Colonic mucosa (tissue), 4 donors: ENCODE data around the gene HBG2. TPM values are rescaled to one million over a fixed set of nuclear protein-coding genes. Genes with fewer than 3 reads are reported as not detected.
"Not testable (repeated sequence)": the region's sequence is repeated elsewhere in the genome, so short reads cannot be mapped to it uniquely, and the experiment has no call there.

Source experiments
- DNase-seq: peaks from one replicate; pipeline ENCODE4 v3.0.0-alpha.2; 2020
- H3K27ac ChIP-seq: fragments of 200-600 bp; one replicate; pipeline ENCODE4 v1.8.0; 2021
- H3K27me3 ChIP-seq: fragments of 200-600 bp; one replicate; pipeline ENCODE4 v1.8.0; 2021
- H3K36me3 ChIP-seq: fragments of 200-600 bp; one replicate; pipeline ENCODE4 v1.8.0; 2021
- H3K4me1 ChIP-seq: fragments of 200-600 bp; one replicate; pipeline ENCODE4 v1.8.0; 2021; ENCODE audit warnings: mild to moderate bottlenecking
- H3K4me3 ChIP-seq: fragments of 200-600 bp; one replicate; pipeline ENCODE4 v1.8.0; 2021
- H3K9ac ChIP-seq, 2 donors: one replicate each; pipeline ENCODE4 v1.7.0; 2013; ENCODE audit warnings: control low read depth in 2 of 2, low read depth in 2 of 2, low read length in 2 of 2
- H3K9me3 ChIP-seq: fragments of 200-600 bp; one replicate; pipeline ENCODE4 v1.8.0; 2021
- intact Hi-C: fragments of 100-400 bp; cut with DNase I; formaldehyde crosslinking; loops from one replicate; pipeline ENCODE4 v1.14.1; 2022
- total RNA-seq, 2 donors: library from RNA; stranded (reverse); fragmentation: NEBNext Ultra II Directional in 1 of 2; extraction: Animal tissue kit (Norgen Biotek cat#: 25700) in 1 of 2; gene quantifications; one replicate each; pipeline ENCODE4 v1.2.1, GENCODE V29; 2021
- TF ChIP-seq, protein P1 (sequence below): fragments of 200-600 bp; IDR thresholded peaks from one replicate; pipeline ENCODE4 v1.8.0; 2022; ENCODE audit warnings: antibody characterized with exemption, mild to moderate bottlenecking
- donor health status: healthy.
- donor health status: DM: no; HTN: no; CAD: no.
- donor health status: DM: no; HTN: no; CAD: no.

Gene HBG2
- total RNA-seq, 2 donors from 2014 or later, result 14.9 TPM; not detected in 1

DNA sequence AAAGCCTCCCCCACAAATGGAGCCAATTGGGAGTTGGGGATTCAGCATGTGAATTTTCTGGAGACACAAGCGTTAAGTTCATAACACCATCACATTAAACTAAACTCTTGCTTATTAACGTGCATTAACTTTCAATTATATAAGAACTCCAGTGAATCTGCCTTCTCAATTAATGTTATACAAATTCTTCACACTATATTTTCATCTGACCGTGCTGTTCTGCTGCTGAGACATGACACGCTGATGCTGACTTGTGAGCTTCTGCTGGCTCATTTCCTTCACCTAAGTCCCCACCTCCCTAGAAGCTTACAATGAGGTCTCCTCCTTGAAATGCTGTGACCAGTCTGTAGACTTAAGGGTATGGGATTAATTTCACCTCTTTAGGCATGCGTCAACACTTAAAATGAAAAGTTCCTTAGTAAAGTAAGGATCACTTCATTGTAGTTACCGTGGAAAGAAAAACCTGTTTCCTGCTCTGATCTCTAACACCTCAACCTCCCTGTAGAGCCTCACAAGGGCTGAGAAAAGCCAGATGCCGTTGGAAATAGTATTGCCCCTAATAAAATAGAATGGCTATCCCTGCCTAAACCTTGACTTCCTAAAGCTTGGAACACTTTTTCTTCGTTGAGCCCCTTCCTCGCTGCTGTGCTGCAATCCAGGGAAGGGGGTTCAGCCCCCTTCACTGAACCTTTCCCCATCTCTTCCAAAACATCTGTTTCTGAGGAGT is 2.2 kb downstream of the HBG2 start:
- intact Hi-C loops, result no loop called here
- H3K9me3 ChIP-seq, result no peaks in the 10 kb centered on the region
- no peak overlapping the region for H3K9ac ChIP-seq
- no peak for DNase-seq
- H3K4me3 ChIP-seq, result no peak overlapping the region
- no peaks in the 10 kb centered on the region for H3K36me3 ChIP-seq
- TF ChIP-seq, protein P1, sequence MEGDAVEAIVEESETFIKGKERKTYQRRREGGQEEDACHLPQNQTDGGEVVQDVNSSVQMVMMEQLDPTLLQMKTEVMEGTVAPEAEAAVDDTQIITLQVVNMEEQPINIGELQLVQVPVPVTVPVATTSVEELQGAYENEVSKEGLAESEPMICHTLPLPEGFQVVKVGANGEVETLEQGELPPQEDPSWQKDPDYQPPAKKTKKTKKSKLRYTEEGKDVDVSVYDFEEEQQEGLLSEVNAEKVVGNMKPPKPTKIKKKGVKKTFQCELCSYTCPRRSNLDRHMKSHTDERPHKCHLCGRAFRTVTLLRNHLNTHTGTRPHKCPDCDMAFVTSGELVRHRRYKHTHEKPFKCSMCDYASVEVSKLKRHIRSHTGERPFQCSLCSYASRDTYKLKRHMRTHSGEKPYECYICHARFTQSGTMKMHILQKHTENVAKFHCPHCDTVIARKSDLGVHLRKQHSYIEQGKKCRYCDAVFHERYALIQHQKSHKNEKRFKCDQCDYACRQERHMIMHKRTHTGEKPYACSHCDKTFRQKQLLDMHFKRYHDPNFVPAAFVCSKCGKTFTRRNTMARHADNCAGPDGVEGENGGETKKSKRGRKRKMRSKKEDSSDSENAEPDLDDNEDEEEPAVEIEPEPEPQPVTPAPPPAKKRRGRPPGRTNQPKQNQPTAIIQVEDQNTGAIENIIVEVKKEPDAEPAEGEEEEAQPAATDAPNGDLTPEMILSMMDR, result no peak
- no peaks in the 10 kb centered on the region for H3K4me1 ChIP-seq
- no peaks in the 10 kb centered on the region for H3K27me3 ChIP-seq
- no peak overlapping the region for H3K27ac ChIP-seq

DNA sequence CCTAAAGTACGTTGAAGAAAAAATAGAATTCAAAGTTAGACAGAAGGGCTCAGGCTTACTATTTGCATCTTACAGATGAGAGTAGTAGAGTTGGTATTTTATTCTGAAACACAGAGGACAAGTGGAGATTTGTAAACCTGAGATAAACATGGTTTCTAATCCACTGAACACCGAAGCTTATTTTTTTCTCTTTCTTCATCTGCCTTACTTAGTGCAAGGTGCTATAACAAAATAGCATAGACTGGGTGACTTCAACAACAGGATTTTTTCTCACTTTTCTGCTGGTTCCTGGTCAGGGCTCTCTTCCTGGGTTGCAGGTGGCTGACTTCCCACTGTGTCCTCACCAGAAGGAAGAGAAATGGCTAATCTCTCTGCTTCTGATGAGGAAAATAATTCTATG is 2.8 kb downstream of the HBG2 start:
- H3K9me3 ChIP-seq, result no peaks in the 10 kb centered on the region
- H3K9ac ChIP-seq, result no peak overlapping the region
- no peak for DNase-seq
- intact Hi-C loops, result no loop called here
- H3K27me3 ChIP-seq, result no peaks in the 10 kb centered on the region
- H3K4me1 ChIP-seq, result no peaks in the 10 kb centered on the region
- H3K36me3 ChIP-seq, result no peaks in the 10 kb centered on the region
- H3K4me3 ChIP-seq, result no peak overlapping the region
- TF ChIP-seq, protein P1, result no peak
- no peak overlapping the region for H3K27ac ChIP-seq

DNA sequence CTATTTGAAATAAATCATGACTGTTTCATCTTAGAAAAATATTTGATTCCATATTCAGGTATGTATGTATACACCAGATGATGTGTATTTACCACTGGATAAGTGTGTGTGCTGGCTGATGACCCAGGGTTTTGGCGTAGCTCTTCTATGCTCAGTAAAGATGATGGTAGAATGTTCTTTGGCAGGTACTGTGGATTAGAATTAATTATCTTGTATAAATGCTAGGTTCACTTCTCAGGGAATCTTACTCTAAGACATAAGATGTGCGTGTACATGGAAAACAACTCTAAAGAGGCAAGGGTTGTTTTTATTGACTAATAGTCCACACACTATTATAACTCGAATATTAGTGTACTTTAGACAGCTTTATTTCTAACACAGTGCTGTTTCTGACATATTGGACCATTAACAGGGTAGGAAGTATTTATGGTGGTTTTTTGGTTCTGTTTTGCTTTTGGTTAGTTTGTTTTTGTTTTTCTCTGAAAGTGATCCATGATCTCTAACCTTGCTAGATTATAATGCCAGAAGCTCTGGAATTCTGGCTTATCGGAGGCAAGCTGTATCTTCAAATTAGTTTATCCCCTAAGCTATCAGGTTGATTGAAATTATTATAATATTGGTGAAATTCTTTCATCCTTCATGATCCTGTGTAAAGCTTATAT is 3.9 kb downstream of the HBG2 start:
- no peak for DNase-seq
- intact Hi-C loops, result no loop called here
- Histone ChIP-seq H3K4me1 (no peaks in the 10 kb centered on the region), H3K27me3 (no peaks in the 10 kb centered on the region), H3K36me3 (no peaks in the 10 kb centered on the region), H3K9me3 (no peaks in the 10 kb centered on the region), H3K4me3 (no peak overlapping the region), H3K27ac (no peak overlapping the region), H3K9ac (no peak overlapping the region)
- TF ChIP-seq, protein P1, result no peak

DNA sequence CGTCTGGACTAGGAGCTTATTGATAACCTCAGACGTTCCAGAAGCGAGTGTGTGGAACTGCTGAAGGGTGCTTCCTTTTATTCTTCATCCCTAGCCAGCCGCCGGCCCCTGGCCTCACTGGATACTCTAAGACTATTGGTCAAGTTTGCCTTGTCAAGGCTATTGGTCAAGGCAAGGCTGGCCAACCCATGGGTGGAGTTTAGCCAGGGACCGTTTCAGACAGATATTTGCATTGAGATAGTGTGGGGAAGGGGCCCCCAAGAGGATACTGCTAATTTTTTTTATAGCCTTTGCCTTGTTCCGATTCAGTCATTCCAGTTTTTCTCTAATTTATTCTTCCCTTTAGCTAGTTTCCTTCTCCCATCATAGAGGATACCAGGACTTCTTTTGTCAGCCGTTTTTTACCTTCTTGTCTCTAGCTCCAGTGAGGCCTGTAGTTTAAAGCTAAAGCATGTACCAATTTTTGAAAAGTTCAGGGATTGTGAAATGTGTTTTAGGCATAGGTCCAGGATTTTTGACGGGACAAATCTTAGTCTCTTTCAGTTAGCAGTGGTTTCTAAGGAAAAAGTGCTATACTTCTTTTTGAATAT is 4.7 kb downstream of the HBG2 start, which contains the start of gene HBG1:
TSS of gene HBG1 (minus strand) at position 51 of the 590 bp plus-strand sequence. CDS start 53 bp downstream, outside the sequence.
- H3K27ac ChIP-seq, H3K9ac ChIP-seq, H3K27me3 ChIP-seq, H3K9me3 ChIP-seq, intact Hi-C loops, DNase-seq, H3K4me3 ChIP-seq, H3K36me3 ChIP-seq, H3K4me1 ChIP-seq: not testable (repeated sequence)

DNA sequence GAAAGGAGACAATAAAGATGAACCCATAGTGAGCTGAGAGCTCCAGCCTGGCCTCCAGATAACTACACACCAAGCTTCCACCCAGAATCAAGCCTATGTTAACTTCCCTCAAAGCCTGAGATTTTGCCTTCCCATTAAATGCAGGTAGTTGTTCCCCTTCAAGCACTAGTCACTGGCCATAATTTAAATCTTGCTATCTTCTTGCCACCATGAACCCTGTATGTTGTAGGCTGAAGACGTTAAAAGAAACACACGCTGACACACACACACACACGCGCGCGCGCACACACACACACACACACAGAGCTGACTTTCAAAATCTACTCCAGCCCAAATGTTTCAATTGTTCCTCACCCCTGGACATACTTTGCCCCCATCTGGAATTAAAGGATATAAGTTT is 6.1 kb downstream of the HBG2 start:
- DNase-seq, H3K9me3 ChIP-seq, intact Hi-C loops, H3K9ac ChIP-seq, H3K4me1 ChIP-seq, H3K27me3 ChIP-seq, H3K36me3 ChIP-seq, H3K4me3 ChIP-seq, H3K27ac ChIP-seq: not testable (repeated sequence)

DNA sequence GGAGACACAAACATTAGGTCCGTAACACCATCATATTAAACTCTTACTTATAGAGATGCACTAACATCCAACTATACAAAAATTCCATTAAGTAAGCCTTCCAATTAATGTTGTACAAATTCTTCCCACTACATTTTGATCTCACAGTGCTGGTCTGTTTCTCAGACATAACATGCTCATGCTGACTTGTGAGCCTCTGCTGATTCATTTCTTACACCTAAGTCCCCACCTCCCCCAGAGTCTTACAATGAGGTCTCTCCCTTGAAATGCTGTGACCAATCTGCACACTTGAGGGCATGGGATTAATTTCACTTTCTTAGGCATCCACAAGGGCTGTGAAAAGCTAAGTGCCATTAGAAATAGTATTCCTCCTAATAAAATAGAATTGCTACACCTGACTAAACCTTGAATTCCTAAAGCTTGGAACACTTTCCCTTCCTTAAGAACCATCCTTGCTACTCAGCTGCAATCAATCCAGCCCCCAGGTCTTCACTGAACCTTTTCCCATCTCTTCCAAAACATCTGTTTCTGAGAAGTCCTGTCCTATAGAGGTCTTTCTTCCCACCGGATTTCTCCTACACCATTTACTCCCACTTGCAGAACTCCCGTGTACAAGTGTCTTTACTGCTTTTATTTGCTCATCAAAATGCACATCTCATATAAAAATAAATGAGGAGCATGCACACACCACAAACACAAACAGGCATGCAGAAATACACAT is 6.9 kb downstream of the HBG2 start:
- Histone ChIP-seq H3K9ac (no peak overlapping the region), H3K27me3 (no peaks in the 10 kb centered on the region), H3K27ac (no peak overlapping the region), H3K4me3 (no peak overlapping the region), H3K4me1 (no peaks in the 10 kb centered on the region), H3K36me3 (no peaks in the 10 kb centered on the region), H3K9me3 (no peaks in the 10 kb centered on the region)
- TF ChIP-seq, protein P1, result no peak
- intact Hi-C loops, result no loop called here
- no peak for DNase-seq
